Tibial artery (tissue), 4 donors: Measurements from ENCODE around the gene IGF2R.
"Not testable (repeated sequence)": the region's sequence is repeated elsewhere in the genome, so short reads cannot be mapped to it uniquely, and the experiment has no call there.

Experiments
- DNase-seq, 2 donors: peaks; one replicate each; pipeline ENCODE4 v3.0.0-alpha.2; 2019
- H3K27ac ChIP-seq, 2 donors: fragments of 200-600 bp; sonication (generic) in 1 of 2; 1 replicate in 1 of 2; 2 replicates in 1 of 2; pipeline ENCODE4 v1.5.1; 2018 to 2019; ENCODE audit warnings: mild to moderate bottlenecking in 1 of 2
- H3K27me3 ChIP-seq, 2 donors: fragments of 200-600 bp; sonication (generic) in 1 of 2; one replicate each; pipeline versions ENCODE4 v1.5.1 to v1.6.0; 2016 to 2019
- H3K36me3 ChIP-seq, 3 donors: fragments of 200-600 bp; sonication (generic) in 2 of 3; one replicate each; pipeline ENCODE4 v1.5.1; 2016 to 2019; ENCODE audit warnings: mild to moderate bottlenecking in 2 of 3
- H3K4me1 ChIP-seq, 4 donors: fragments of 200-600 bp; sonication (generic) in 2 of 4; 1 replicate in 3 of 4; 2 replicates in 1 of 4; pipeline ENCODE4 v1.5.1; 2016 to 2019
- H3K4me3 ChIP-seq, 2 donors: fragments of 200-600 bp; sonication (generic) in 1 of 2; 1 replicate in 1 of 2; 2 replicates in 1 of 2; pipeline ENCODE4 v1.5.1; 2018 to 2019; ENCODE audit warnings: mild to moderate bottlenecking in 2 of 2
- H3K9me3 ChIP-seq, 3 donors: fragments of 200-600 bp; sonication (generic) in 1 of 3; one replicate each; pipeline ENCODE4 v1.5.1; 2016 to 2019
- CTCF ChIP-seq, 2 experiments: fragments of 200-600 bp in 1 of 2; fragments of 450-650 bp in 1 of 2; IDR thresholded peaks; one replicate each; pipeline ENCODE4 v1.5.1; 2017 to 2019; ENCODE audit warnings: antibody characterized with exemption in 2 of 2, mild to moderate bottlenecking in 1 of 2, moderate library complexity in 1 of 2
- intact Hi-C: fragments of 100-400 bp; cut with DNase I; formaldehyde crosslinking; loops from one replicate; pipeline ENCODE4 v1.15.0; 2023; ENCODE audit warnings: low total_unique reads

Gene IGF2R

GRCh38 chr6:160132297-160132637, 163.4 kb downstream of the IGF2R start:
- DNase-seq = no peak
- intact Hi-C loops = loop anchor here (10.0 kb wide), 1 partner anchor 193 kb away; no protein-coding TSS in a partner anchor

GRCh38 chr6:160132776-160133338, 164.0 kb downstream of the IGF2R start:
- Histone ChIP-seq H3K27ac (peak overlapping the region; percentile 26 to 49), H3K9me3 (no peaks in the 10 kb centered on the region), H3K27me3 (no peaks in the 10 kb centered on the region), H3K36me3 (peaks cover 0 to 10% (median 0%) of the 10 kb centered on the region in 3 donors), H3K4me1 (peaks cover 0 to 20% (median 2%) of the 10 kb centered on the region in 4 donors), H3K4me3 (no peak overlapping the region)
- intact Hi-C loops = loop anchor here (10.0 kb wide), 1 partner anchor 192 kb away; no protein-coding TSS in a partner anchor
- no peak for TF ChIP-seq CTCF (IDR thresholded peaks at IDR 0.05)
- no peak for DNase-seq

More at GRCh38 chr6:160132297-160132637, 163.4 kb downstream of the IGF2R start:
- peak overlapping the region; percentile 26 to 49 for H3K27ac ChIP-seq
- no peaks in the 10 kb centered on the region for H3K9me3 ChIP-seq
- H3K4me1 ChIP-seq = peaks cover 0 to 18% (median 2%) of the 10 kb centered on the region in 4 donors
- no peaks in the 10 kb centered on the region for H3K27me3 ChIP-seq
- no peak for TF ChIP-seq CTCF (IDR thresholded peaks at IDR 0.05)
- H3K4me3 ChIP-seq = no peak overlapping the region
- H3K36me3 ChIP-seq = peaks cover 0 to 10% (median 0%) of the 10 kb centered on the region in 3 donors

DNA sequence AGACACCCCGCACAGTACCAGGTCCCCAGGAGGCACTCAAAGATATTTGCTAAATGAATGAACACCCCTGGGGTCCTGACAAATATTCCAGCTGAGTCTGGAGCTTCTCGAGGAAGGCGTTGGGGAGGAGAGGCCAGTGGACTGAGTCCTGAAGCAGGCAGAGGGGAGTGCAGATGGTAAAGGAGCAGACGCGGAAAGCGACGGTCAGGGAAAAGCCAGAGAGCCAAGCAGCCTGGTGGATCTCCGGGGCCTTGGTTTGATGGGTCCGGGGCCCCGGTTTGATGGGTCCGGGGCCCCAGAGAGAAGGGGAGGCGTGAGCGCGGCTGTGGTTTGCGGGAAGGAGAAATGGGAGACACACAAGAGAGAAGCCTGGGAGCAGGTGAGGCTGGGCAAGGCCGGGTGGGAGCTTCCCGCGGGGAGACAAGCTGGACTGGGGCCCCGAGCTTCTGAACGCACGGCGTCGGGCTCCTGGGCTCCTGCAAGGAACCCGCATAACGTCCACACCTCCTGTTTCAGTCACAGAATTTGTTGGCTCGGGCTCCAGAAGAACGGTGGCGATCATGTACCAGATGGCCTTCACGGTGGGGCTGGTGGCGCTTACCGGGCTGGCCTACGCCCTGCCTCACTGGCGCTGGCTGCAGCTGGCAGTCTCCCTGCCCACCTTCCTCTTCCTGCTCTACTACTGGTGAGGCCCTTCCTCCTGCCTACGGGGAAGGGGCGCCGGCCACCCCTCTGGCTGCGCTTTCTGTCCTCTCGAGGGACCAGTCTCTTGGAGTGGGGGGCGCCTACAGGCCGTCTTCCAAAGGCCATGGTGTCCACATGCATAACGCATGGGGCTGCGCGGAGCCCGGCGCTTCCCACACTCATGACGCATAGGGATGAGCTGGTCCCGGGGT, 164.8 kb downstream of the IGF2R start:
- Histone ChIP-seq H3K4me1 (peaks cover 0 to 27% (median 7%) of the 10 kb centered on the region in 4 donors), H3K4me3 (no peak overlapping the region), H3K27ac (no peak overlapping the region), H3K36me3 (peaks cover 0 to 10% (median 0%) of the 10 kb centered on the region in 3 donors), H3K9me3 (no peaks in the 10 kb centered on the region), H3K27me3 (no peaks in the 10 kb centered on the region)
- intact Hi-C loops = loop anchor here (2.0 to 10.0 kb wide), 2 partner anchors 191 to 323 kb away; no protein-coding TSS in a partner anchor
- TF ChIP-seq CTCF (IDR thresholded peaks at IDR 0.05) = no peak
- DNase-seq = peak in 1 of 2 donors; percentile 62

DNA sequence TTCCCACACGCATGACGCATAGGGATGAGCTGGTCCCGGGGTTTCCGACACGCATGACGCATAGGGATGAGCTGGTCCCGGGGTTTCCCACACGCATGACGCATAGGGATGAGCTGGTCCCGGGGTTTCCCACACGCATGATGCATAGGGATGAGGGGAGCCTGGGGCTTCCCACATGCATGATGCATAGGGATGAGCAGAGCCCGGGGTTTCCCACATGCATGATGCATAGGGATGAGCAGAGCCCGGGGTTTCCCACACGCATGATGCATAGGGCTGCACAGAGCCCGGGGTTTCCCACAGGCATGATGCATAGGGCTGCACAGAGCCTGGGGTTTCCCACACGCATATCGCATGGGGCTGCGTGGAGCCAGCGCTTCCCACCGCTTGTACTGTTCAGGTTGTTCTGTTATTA, 165.5 kb downstream of the IGF2R start:
- not testable (repeated sequence) for H3K27me3 ChIP-seq
- intact Hi-C loops = loop anchor here (2.0 to 10.0 kb wide), 2 partner anchors 190 to 322 kb away; no protein-coding TSS in a partner anchor

GRCh38 chr6:160134779-160135547, 166.1 kb downstream of the IGF2R start:
- Histone ChIP-seq H3K4me1 (peaks cover 0 to 39% (median 13%) of the 10 kb centered on the region in 4 donors), H3K36me3 (peaks cover 0 to 7% (median 0%) of the 10 kb centered on the region in 3 donors), H3K27me3 (no peaks in the 10 kb centered on the region), H3K4me3 (no peak overlapping the region), H3K9me3 (no peaks in the 10 kb centered on the region), H3K27ac (no peak overlapping the region)
- intact Hi-C loops = loop anchor here (2.0 to 10.0 kb wide), 2 partner anchors 190 to 322 kb away; no protein-coding TSS in a partner anchor
- peak in 1 of 2 donors; percentile 49 for DNase-seq
- no peak for TF ChIP-seq CTCF (IDR thresholded peaks at IDR 0.05)

More for the DNA sequence above, 165.5 kb downstream of the IGF2R start:
- H3K27ac ChIP-seq, H3K4me3 ChIP-seq, H3K36me3 ChIP-seq, H3K9me3 ChIP-seq: not testable (repeated sequence)
- peak in 1 of 2 donors; percentile 52 for DNase-seq
- peaks cover 0 to 33% (median 13%) of the 10 kb centered on the region in 4 donors for H3K4me1 ChIP-seq
